HepG2 (cell line): Measurements from ENCODE around the gene IHH. TPM values are rescaled to one million over a fixed set of nuclear protein-coding genes. Genes with fewer than 3 reads are reported as not detected.

Experiments
- ATAC-seq: fragments of 200-7000 bp; cut with Tn5 transposase; 3 replicates; pipeline ENCODE4 v1.9.1; 2020; ENCODE audit warnings: mild to moderate bottlenecking, moderate library complexity
- BruUV-seq: library from RNA; stranded (reverse); fragments of 400-500 nt; replicated peaks from 2 replicates; lab custom pipeline; 2021; lab: Mats Ljungman, UMichigan
- CTCF ChIA-PET: fragments of 300-600 bp; formaldehyde crosslinking; extraction: SDS; loops from one replicate; lab custom pipeline; 2021; ENCODE audit warnings: low total read pairs, inconsistent platforms, low intra/inter-chr PET ratio; lab: Yijun Ruan, JAX
- POLR2A ChIA-PET: fragments of 350-600 bp; sonication (Branson Sonifier 250); formaldehyde crosslinking; loops from one replicate; lab custom pipeline; 2020; ENCODE audit warnings: antibody characterized with exemption, inconsistent platforms; lab: Yijun Ruan, JAX
- DNase-seq: peaks from one replicate; pipeline ENCODE4 v3.0.0-alpha.2; 2015; ENCODE audit warnings: low spot score
- FAIRE-seq: peaks from 3 replicates; lab custom pipeline; 2011; peaks lifted over from hg19 to GRCh38; lab: Jason Lieb, UNC
- H2AFZ ChIP-seq: one replicate; pipeline ENCODE4 v1.6.1; 2011; ENCODE audit warnings: low read length, inconsistent platforms
- H3K27ac ChIP-seq: fragments of 300-600 bp; 3 replicates; pipeline ENCODE4 v1.8.0; 2011; ENCODE audit warnings: mixed run types, mild to moderate bottlenecking, mixed read lengths, low read length, inconsistent platforms; ENCODE audit not compliant: insufficient read depth; ENCODE audit errors: extremely low read length
- H3K27me3 ChIP-seq, 2 experiments: fragments of 200-600 bp in 1 of 2; 2 replicates in 1 of 2; 3 replicates in 1 of 2; pipeline versions ENCODE4 v1.6.0 to v1.8.0; 2011; ENCODE audit warnings: low read length in 2 of 2, mild to moderate bottlenecking in 2 of 2, moderate library complexity in 2 of 2, inconsistent platforms in 1 of 2; ENCODE audit not compliant: insufficient read depth in 2 of 2, control insufficient read depth in 1 of 2
- H3K36me3 ChIP-seq, 2 experiments: fragments of 200-600 bp in 1 of 2; replicated peaks in 1 of 2; 2 replicates in 1 of 2; 3 replicates in 1 of 2; pipeline versions ENCODE4 v1.5.1 to v1.8.0; 2011; ENCODE audit warnings: low read length in 2 of 2, inconsistent platforms in 1 of 2; ENCODE audit not compliant: insufficient read depth in 2 of 2, control insufficient read depth in 1 of 2
- H3K4me1 ChIP-seq: 2 replicates; pipeline ENCODE4 v1.5.1; 2012; ENCODE audit warnings: low read length, inconsistent platforms; ENCODE audit not compliant: insufficient read depth
- H3K4me2 ChIP-seq: 2 replicates; pipeline ENCODE4 v1.6.0; 2011; ENCODE audit warnings: low read depth, low read length, inconsistent platforms
- H3K4me3 ChIP-seq, 3 experiments: fragments of 200-600 bp in 1 of 3; sonication (generic), shearing (Covaris generic) in 1 of 3; replicated peaks in 1 of 3; 2 replicates each; pipeline ENCODE4 v1.5.1; 2011 to 2016; ENCODE audit warnings: low read length in 3 of 3, inconsistent platforms in 2 of 3, low read depth in 2 of 3, mild to moderate bottlenecking in 2 of 3, control low read depth in 1 of 3, mixed read lengths in 1 of 3; ENCODE audit not compliant: insufficient read depth in 1 of 3
- H3K79me2 ChIP-seq: one replicate; pipeline ENCODE4 v1.6.1; 2011; ENCODE audit warnings: low read length, inconsistent platforms; ENCODE audit not compliant: insufficient read depth
- H3K9ac ChIP-seq: 2 replicates; pipeline ENCODE4 v1.6.0; 2011; ENCODE audit warnings: mild to moderate bottlenecking, low read depth, low read length, inconsistent platforms; ENCODE audit not compliant: insufficient read depth
- H3K9me3 ChIP-seq: 2 replicates; pipeline ENCODE4 v1.5.1; 2012; ENCODE audit warnings: mild to moderate bottlenecking, low read length
- H4K20me1 ChIP-seq: 2 replicates; pipeline ENCODE4 v1.6.0; 2011; ENCODE audit warnings: inconsistent platforms, mild to moderate bottlenecking, low read length, moderate library complexity; ENCODE audit not compliant: insufficient read depth
- ARNT ChIP-seq: fragments of 450-650 bp; IDR thresholded peaks from 2 replicates; pipeline ENCODE4 v1.6.1; 2017
- HDAC6 ChIP-seq: fragments of 200-600 bp; sonication (generic); IDR thresholded peaks from 2 replicates; pipeline ENCODE4 v1.7.0; 2017; ENCODE audit warnings: mild to moderate bottlenecking, antibody characterized with exemption, low read length, low read depth
- KLF15 ChIP-seq: sonication (generic); formaldehyde crosslinking; IDR thresholded peaks from 2 replicates; pipeline ENCODE4 v1.8.1; 2023; ENCODE audit warnings: borderline replicate concordance, mild to moderate bottlenecking, inconsistent platforms, missing genetic modification reagents, mixed read lengths
- MEF2D ChIP-seq: sonication (generic); formaldehyde crosslinking; IDR thresholded peaks from 2 replicates; pipeline ENCODE4 v1.5.1; 2020; ENCODE audit warnings: mild to moderate bottlenecking, missing genetic modification reagents
- SP4 ChIP-seq: sonication (generic); formaldehyde crosslinking; IDR thresholded peaks from 2 replicates; pipeline ENCODE4 v1.8.1; 2023; ENCODE audit warnings: mild to moderate bottlenecking, missing genetic modification reagents
- ZKSCAN5 ChIP-seq: sonication (generic); formaldehyde crosslinking; IDR thresholded peaks from 2 replicates; pipeline ENCODE4 v1.5.1; 2020; ENCODE audit warnings: mild to moderate bottlenecking, missing genetic modification reagents
- ZMAT3 ChIP-seq: sonication (generic); formaldehyde crosslinking; conservative IDR thresholded peaks from 2 replicates; pipeline ENCODE4 v1.7.0; 2021; ENCODE audit warnings: missing genetic modification reagents
- ZNF207 ChIP-seq: fragments of 450-650 bp; IDR thresholded peaks from 2 replicates; pipeline ENCODE4 v1.6.1; 2016; ENCODE audit warnings: antibody characterized with exemption, borderline replicate concordance
- ZNF235 ChIP-seq: sonication (generic); formaldehyde crosslinking; IDR thresholded peaks from 2 replicates; pipeline ENCODE4 v1.8.1; 2023; ENCODE audit warnings: mild to moderate bottlenecking, missing genetic modification reagents, borderline replicate concordance
- WGBS: methylation state at CpG from one replicate; pipeline ENCODE4 v1.1.6; 2017; ENCODE audit warnings: low lambda C conversion rate; 5-methylcytosine and 5-hydroxymethylcytosine counted together
- in situ Hi-C: cut with HindIII; loops from 2 replicates; pipeline ENCODE4 v1.10.0; 2017; ENCODE audit warnings: low pct_unique_long_range_greater_than_20kb; ENCODE audit not compliant: extremely low pct_ligation_motif_present
- intact Hi-C: fragments of 100-400 bp; cut with micrococcal nuclease; formaldehyde crosslinking; loops from one replicate; pipeline ENCODE4 v1.10.0; 2022; ENCODE audit not compliant: unreplicated experiment
- polyA plus RNA-seq, 8 experiments: library from polyadenylated mRNA; depleted of rRNA in 3 of 8; stranded (reverse) in 7 of 8; unstranded in 1 of 8; fragments of >200 nt; fragmentation: Illumina TruSeq in 4 of 8; extraction: Trizol in 4 of 8; gene quantifications; 2 replicates each; pipeline versions ENCODE4 v1.2.1 to v1.2.3, GENCODE V29; 2011 to 2016; ENCODE audit warnings: low read depth in 4 of 8, missing spikeins in 1 of 8, mixed read lengths in 1 of 8; ENCODE audit not compliant: insufficient read depth in 1 of 8
- total RNA-seq, 5 experiments: library from RNA; depleted of rRNA; stranded (reverse); fragments of >200 nt; fragmentation: Illumina TruSeq; extraction: Trizol; gene quantifications; 2 replicates each; pipeline ENCODE4 v1.2.3, GENCODE V29; 2016; ENCODE audit warnings: low read depth in 1 of 5
- TF ChIP-seq, protein P1 (sequence below): sonication (generic); formaldehyde crosslinking; IDR thresholded peaks from 2 replicates; pipeline ENCODE4 v1.8.1; 2023; ENCODE audit warnings: missing genetic modification reagents, mild to moderate bottlenecking, borderline replicate concordance
- TF ChIP-seq, protein P2 (sequence below): sonication (generic); formaldehyde crosslinking; IDR thresholded peaks from 2 replicates; pipeline ENCODE4 v1.5.1; 2020; ENCODE audit warnings: missing genetic modification reagents, mild to moderate bottlenecking, borderline replicate concordance
- TF ChIP-seq, protein P3 (sequence below): sonication (generic); formaldehyde crosslinking; IDR thresholded peaks from 2 replicates; pipeline ENCODE4 v1.5.1; 2020; ENCODE audit warnings: missing genetic modification reagents, mild to moderate bottlenecking, borderline replicate concordance
- TF ChIP-seq, protein P4 (sequence below): fragments of 450-650 bp; IDR thresholded peaks from 2 replicates; pipeline ENCODE4 v1.6.1; 2016

Gene IHH
- total and polyA plus RNA-seq, 2 of the 13 experiments (the other 11 are each of a cell fraction or from before 2014, with no cell fraction given): 0.42 TPM; not detected in 1

DNA sequence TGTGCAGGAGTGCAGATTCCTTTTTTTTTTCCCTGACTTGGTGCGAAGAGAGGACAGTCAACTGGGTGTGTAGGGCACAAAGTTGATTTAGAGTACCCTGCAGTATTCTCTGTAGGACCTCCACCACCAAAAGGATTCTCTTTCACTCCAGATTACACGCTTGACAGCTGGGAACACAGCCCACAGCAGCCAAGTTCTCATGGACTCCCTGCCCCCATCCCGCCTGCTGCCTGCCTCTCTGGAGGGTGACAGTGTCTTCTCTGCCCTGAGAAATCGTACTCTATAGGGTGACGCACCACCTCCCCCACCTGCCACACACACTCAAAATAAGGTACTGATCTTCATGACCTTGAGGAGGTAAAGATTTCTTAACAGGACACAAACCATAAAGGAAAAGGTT lies 26.6 kb upstream of the IHH start:
- ChIA-PET POLR2A (interaction anchor here (1.4 kb wide), 1 partner anchor 16 kb away, joined by 5 read pairs; no protein-coding TSS in a partner anchor), CTCF (no interaction called here)
- WGBS: 99% methylated on average over 5 of the region's 5 CpGs
- FAIRE-seq (no peak), ATAC-seq (no peak), DNase-seq (no peak)
- H3K27me3 ChIP-seq: no peaks in the 10 kb centered on the region; a peak in 1 of 5 replicates
- H3K9ac ChIP-seq: no peak overlapping the region
- in situ Hi-C loops (no loop called here), intact Hi-C loops (no loop called here)
- no peaks in the 10 kb centered on the region for H3K79me2 ChIP-seq
- no peak overlapping the region for H3K4me2 ChIP-seq
- no peak overlapping the region for H3K27ac ChIP-seq
- TF ChIP-seq ZNF207 (no peak), ZMAT3 (no peak), ARNT (no peak), ZNF235 (CRISPR knock-in tag) (no peak), ZKSCAN5 (CRISPR knock-in tag) (no peak), MEF2D (CRISPR knock-in tag) (no peak), KLF15 (CRISPR knock-in tag) (no peak), HDAC6 (no peak), SP4 (no peak)
- TF ChIP-seq, protein P1, sequence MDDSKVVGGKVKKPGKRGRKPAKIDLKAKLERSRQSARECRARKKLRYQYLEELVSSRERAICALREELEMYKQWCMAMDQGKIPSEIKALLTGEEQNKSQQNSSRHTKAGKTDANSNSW (CRISPR knock-in tag): no peak
- TF ChIP-seq, protein P2, sequence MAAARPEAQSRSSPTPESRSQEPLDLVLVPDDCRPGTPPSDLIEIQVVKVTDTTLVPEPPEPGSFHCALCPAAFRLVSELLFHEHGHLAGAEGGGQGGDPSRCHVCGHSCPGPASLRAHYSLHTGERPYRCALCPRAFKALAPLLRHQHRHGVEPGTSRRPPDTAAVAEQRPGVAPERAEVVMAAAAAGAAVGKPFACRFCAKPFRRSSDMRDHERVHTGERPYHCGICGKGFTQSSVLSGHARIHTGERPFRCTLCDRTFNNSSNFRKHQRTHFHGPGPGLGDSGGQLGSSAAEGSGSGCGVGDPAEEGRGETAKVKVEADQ: no peak
- TF ChIP-seq, protein P3, sequence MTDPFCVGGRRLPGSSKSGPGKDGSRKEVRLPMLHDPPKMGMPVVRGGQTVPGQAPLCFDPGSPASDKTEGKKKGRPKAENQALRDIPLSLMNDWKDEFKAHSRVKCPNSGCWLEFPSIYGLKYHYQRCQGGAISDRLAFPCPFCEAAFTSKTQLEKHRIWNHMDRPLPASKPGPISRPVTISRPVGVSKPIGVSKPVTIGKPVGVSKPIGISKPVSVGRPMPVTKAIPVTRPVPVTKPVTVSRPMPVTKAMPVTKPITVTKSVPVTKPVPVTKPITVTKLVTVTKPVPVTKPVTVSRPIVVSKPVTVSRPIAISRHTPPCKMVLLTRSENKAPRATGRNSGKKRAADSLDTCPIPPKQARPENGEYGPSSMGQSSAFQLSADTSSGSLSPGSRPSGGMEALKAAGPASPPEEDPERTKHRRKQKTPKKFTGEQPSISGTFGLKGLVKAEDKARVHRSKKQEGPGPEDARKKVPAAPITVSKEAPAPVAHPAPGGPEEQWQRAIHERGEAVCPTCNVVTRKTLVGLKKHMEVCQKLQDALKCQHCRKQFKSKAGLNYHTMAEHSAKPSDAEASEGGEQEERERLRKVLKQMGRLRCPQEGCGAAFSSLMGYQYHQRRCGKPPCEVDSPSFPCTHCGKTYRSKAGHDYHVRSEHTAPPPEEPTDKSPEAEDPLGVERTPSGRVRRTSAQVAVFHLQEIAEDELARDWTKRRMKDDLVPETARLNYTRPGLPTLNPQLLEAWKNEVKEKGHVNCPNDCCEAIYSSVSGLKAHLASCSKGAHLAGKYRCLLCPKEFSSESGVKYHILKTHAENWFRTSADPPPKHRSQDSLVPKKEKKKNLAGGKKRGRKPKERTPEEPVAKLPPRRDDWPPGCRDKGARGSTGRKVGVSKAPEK (CRISPR knock-in tag): no peak
- TF ChIP-seq, protein P4, sequence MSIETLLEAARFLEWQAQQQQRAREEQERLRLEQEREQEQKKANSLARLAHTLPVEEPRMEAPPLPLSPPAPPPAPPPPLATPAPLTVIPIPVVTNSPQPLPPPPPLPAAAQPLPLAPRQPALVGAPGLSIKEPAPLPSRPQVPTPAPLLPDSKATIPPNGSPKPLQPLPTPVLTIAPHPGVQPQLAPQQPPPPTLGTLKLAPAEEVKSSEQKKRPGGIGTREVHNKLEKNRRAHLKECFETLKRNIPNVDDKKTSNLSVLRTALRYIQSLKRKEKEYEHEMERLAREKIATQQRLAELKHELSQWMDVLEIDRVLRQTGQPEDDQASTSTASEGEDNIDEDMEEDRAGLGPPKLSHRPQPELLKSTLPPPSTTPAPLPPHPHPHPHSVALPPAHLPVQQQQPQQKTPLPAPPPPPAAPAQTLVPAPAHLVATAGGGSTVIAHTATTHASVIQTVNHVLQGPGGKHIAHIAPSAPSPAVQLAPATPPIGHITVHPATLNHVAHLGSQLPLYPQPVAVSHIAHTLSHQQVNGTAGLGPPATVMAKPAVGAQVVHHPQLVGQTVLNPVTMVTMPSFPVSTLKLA: no peak
- H3K9me3 ChIP-seq: no peaks in the 10 kb centered on the region
- no peaks in the 10 kb centered on the region for H4K20me1 ChIP-seq
- BruUV-seq: no TSS peak
- H3K4me1 ChIP-seq: peaks cover 58% of the 10 kb centered on the region
- H3K4me3 ChIP-seq: no peak overlapping the region
- H2AFZ ChIP-seq: no peak overlapping the region
- no peaks in the 10 kb centered on the region for H3K36me3 ChIP-seq
